HEK293 (cell line): ENCODE results near the gene EPB41L5.
A peak's percentile ranks its signal among the peaks of the same experiment; 100 is the strongest.

Experiments
- CTCF ChIA-PET: fragments of 350-600 bp; formaldehyde crosslinking; extraction: SDS; loops from one replicate; lab custom pipeline; 2021; ENCODE audit warnings: antibody characterized with exemption; lab: Yijun Ruan, JAX
- POLR2A ChIA-PET: fragments of 300-600 bp; formaldehyde crosslinking; extraction: SDS; loops from one replicate; lab custom pipeline; 2020; ENCODE audit warnings: antibody characterized with exemption, inconsistent platforms; lab: Yijun Ruan, JAX
- H3K27ac ChIP-seq: fragments of 200-500 bp; sonication (Bioruptor generic); 2 replicates; pipeline ENCODE4 v1.5.1; 2014; ENCODE audit warnings: low read depth, low read length, control low read depth, inconsistent platforms; ENCODE audit errors: extremely low read depth
- H3K36me3 ChIP-seq, 2 experiments: fragments of 200-500 bp in 1 of 2; sonication (Bioruptor generic) in 1 of 2; 1 replicate in 1 of 2; 2 replicates in 1 of 2; pipeline ENCODE4 v1.5.1; 2014 to 2017; ENCODE audit warnings: inconsistent platforms in 2 of 2, low read length in 2 of 2; ENCODE audit not compliant: control insufficient read depth in 2 of 2, insufficient read depth in 1 of 2
- H3K4me1 ChIP-seq: fragments of 200-500 bp; sonication (Bioruptor generic); 2 replicates; pipeline ENCODE4 v1.5.1; 2014; ENCODE audit warnings: mild to moderate bottlenecking, low read length, inconsistent platforms; ENCODE audit not compliant: control insufficient read depth, insufficient read depth
- H3K4me3 ChIP-seq: 2 replicates; pipeline ENCODE4 v1.5.1; 2011; ENCODE audit warnings: low read depth, mild to moderate bottlenecking, control low read depth, low read length, moderate library complexity
- H3K9me3 ChIP-seq: fragments of 200-500 bp; sonication (Bioruptor generic); 2 replicates; pipeline ENCODE4 v1.5.1; 2014; ENCODE audit warnings: low read depth, low read length, inconsistent platforms; ENCODE audit not compliant: control insufficient read depth, insufficient read depth
- ELK4 ChIP-seq: IDR thresholded peaks from 2 replicates; pipeline ENCODE4 v1.6.1; 2011; ENCODE audit warnings: mild to moderate bottlenecking, low read depth, low read length, borderline replicate concordance
- KLF1 ChIP-seq: fragments of 450-650 bp; formaldehyde crosslinking; IDR thresholded peaks from 2 replicates; pipeline ENCODE4 v1.5.1; 2016; ENCODE audit warnings: missing biosample characterization, missing genetic modification characterization
- KLF10 ChIP-seq: fragments of 450-650 bp; IDR thresholded peaks from 2 replicates; pipeline ENCODE4 v1.5.1; 2018; ENCODE audit warnings: missing biosample characterization, mild to moderate bottlenecking, missing genetic modification characterization
- PBX3 ChIP-seq: sonication (generic); formaldehyde crosslinking; IDR thresholded peaks from 2 replicates; pipeline ENCODE4 v1.8.1; 2022; ENCODE audit warnings: mild to moderate bottlenecking, moderate library complexity, missing genetic modification reagents
- SP2 ChIP-seq: fragments of 450-650 bp; formaldehyde crosslinking; IDR thresholded peaks from 2 replicates; pipeline ENCODE4 v1.5.1; 2016; ENCODE audit warnings: missing biosample characterization, missing genetic modification characterization
- SP7 ChIP-seq: fragments of 450-650 bp; formaldehyde crosslinking; IDR thresholded peaks from 2 replicates; pipeline ENCODE4 v1.5.1; 2016; ENCODE audit warnings: missing biosample characterization, missing genetic modification characterization
- ZBTB10 ChIP-seq: fragments of 450-650 bp; formaldehyde crosslinking; IDR thresholded peaks from 2 replicates; pipeline ENCODE4 v1.5.1; 2016; ENCODE audit warnings: missing biosample characterization, missing genetic modification characterization
- ZEB2 ChIP-seq: fragments of 450-650 bp; formaldehyde crosslinking; IDR thresholded peaks from 2 replicates; pipeline ENCODE4 v1.5.1; 2016; ENCODE audit warnings: missing biosample characterization, missing genetic modification characterization
- ZNF157 ChIP-seq: fragments of 450-650 bp; formaldehyde crosslinking; IDR thresholded peaks from 2 replicates; pipeline ENCODE4 v1.5.1; 2016; ENCODE audit warnings: missing biosample characterization, missing genetic modification characterization
- ZNF341 ChIP-seq: fragments of 450-650 bp; formaldehyde crosslinking; IDR thresholded peaks from 2 replicates; pipeline ENCODE4; 2016; ENCODE audit warnings: low read depth, missing biosample characterization, missing genetic modification characterization
- ZNF426 ChIP-seq: fragments of 450-650 bp; formaldehyde crosslinking; IDR thresholded peaks from 2 replicates; pipeline ENCODE4 v1.5.1; 2017; ENCODE audit warnings: missing biosample characterization, missing genetic modification characterization, mild to moderate bottlenecking, inconsistent platforms, moderate library complexity
- ZNF449 ChIP-seq: fragments of 450-650 bp; formaldehyde crosslinking; IDR thresholded peaks from 2 replicates; pipeline ENCODE4 v1.5.1; 2017; ENCODE audit warnings: missing biosample characterization, mild to moderate bottlenecking, missing genetic modification characterization, moderate library complexity
- ZNF561 ChIP-seq: fragments of 450-650 bp; IDR thresholded peaks from 2 replicates; pipeline ENCODE4 v1.5.1; 2018; ENCODE audit warnings: missing biosample characterization, missing genetic modification characterization, borderline replicate concordance
- ZNF571 ChIP-seq: fragments of 450-650 bp; formaldehyde crosslinking; IDR thresholded peaks from 2 replicates; pipeline ENCODE4 v1.5.0; 2017; ENCODE audit warnings: missing biosample characterization, missing genetic modification characterization
- ZNF677 ChIP-seq: fragments of 450-650 bp; IDR thresholded peaks from 2 replicates; pipeline ENCODE4 v1.5.0; 2018; ENCODE audit warnings: missing biosample characterization, mild to moderate bottlenecking, missing genetic modification characterization, moderate library complexity
- ZNF692 ChIP-seq: fragments of 450-650 bp; formaldehyde crosslinking; IDR thresholded peaks from 2 replicates; pipeline ENCODE4 v1.5.1; 2016; ENCODE audit warnings: missing biosample characterization, missing genetic modification characterization
- ZXDB ChIP-seq: fragments of 450-650 bp; formaldehyde crosslinking; IDR thresholded peaks from 2 replicates; pipeline ENCODE4 v1.5.1; 2016; ENCODE audit warnings: missing biosample characterization, missing genetic modification characterization
- TF ChIP-seq, protein P1 (sequence below): fragments of 450-650 bp; formaldehyde crosslinking; IDR thresholded peaks from 2 replicates; pipeline ENCODE4 v1.5.1; 2016; ENCODE audit warnings: missing biosample characterization, missing genetic modification characterization
- TF ChIP-seq, protein P2 (sequence below): fragments of 450-650 bp; IDR thresholded peaks from 2 replicates; pipeline ENCODE4 v1.5.1; 2018; ENCODE audit warnings: missing biosample characterization, mild to moderate bottlenecking, missing genetic modification characterization

Gene EPB41L5

GRCh38 chr2:120012771-120013596 lies at the start of gene EPB41L5:
Gene EPB41L5, plus strand, starts transcription at chr2:120013077. Its CDS starts 6,008 bp downstream, at chr2:120019085.
- ChIA-PET POLR2A (interaction anchor here (0.5 to 1.9 kb wide), 16 partner anchors 9 to 301 kb away, joined by 3 to 8 read pairs (median 3); partner anchors contain the start of genes PTPN4 and RALB), CTCF (interaction anchor here (0.7 to 1.3 kb wide), 5 partner anchors 158 to 260 kb away, joined by 3 to 5 read pairs (median 5); partner anchors contain the start of gene PTPN4)
- Histone ChIP-seq H3K9me3 (no peaks in the 10 kb centered on the region), H3K36me3 (no peaks in the 10 kb centered on the region), H3K4me1 (no peaks in the 10 kb centered on the region), H3K4me3 (peak within 1 kb of the TSS; percentile 81), H3K27ac (peak within 1 kb of the TSS; percentile 78)
- TF ChIP-seq PBX3 (CRISPR knock-in tag) (no peak), SP7 (tag by site-specific recombination) (no peak), ZXDB (tag by site-specific recombination) (peak; percentile 54; the same call in 1 of the 2 replicates), ZNF341 (tag by site-specific recombination) (peak; percentile 90), ZNF561 (tag by site-specific recombination) (peak; percentile 54; the same call in 1 of the 2 replicates), ZNF692 (peak; percentile 100), ZEB2 (tag by site-specific recombination) (peak; percentile 35; the same call in 1 of the 2 replicates), ELK4 (peak; percentile 74; the same call in 1 of the 2 replicates), ZBTB10 (tag by site-specific recombination) (no peak), SP2 (peak; percentile 79), KLF10 (tag by site-specific recombination) (peak; percentile 42; the same call in 1 of the 2 replicates), ZNF571 (tag by site-specific recombination) (no peak), ZNF426 (no peak), ZNF677 (no peak), ZNF449 (peak; percentile 57; the same call in 1 of the 2 replicates), KLF1 (tag by site-specific recombination) (peak; percentile 59; the same call in 1 of the 2 replicates), ZNF157 (tag by site-specific recombination) (no peak)
- TF ChIP-seq, protein P1, sequence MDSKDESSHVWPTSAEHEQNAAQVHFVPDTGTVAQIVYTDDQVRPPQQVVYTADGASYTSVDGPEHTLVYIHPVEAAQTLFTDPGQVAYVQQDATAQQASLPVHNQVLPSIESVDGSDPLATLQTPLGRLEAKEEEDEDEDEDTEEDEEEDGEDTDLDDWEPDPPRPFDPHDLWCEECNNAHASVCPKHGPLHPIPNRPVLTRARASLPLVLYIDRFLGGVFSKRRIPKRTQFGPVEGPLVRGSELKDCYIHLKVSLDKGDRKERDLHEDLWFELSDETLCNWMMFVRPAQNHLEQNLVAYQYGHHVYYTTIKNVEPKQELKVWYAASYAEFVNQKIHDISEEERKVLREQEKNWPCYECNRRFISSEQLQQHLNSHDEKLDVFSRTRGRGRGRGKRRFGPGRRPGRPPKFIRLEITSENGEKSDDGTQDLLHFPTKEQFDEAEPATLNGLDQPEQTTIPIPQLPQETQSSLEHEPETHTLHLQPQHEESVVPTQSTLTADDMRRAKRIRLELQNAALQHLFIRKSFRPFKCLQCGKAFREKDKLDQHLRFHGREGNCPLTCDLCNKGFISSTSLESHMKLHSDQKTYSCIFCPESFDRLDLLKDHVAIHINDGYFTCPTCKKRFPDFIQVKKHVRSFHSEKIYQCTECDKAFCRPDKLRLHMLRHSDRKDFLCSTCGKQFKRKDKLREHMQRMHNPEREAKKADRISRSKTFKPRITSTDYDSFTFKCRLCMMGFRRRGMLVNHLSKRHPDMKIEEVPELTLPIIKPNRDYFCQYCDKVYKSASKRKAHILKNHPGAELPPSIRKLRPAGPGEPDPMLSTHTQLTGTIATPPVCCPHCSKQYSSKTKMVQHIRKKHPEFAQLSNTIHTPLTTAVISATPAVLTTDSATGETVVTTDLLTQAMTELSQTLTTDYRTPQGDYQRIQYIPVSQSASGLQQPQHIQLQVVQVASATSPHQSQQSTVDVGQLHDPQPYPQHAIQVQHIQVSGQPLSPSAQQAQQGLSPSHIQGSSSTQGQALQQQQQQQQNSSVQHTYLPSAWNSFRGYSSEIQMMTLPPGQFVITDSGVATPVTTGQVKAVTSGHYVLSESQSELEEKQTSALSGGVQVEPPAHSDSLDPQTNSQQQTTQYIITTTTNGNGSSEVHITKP (tag by site-specific recombination) = peak; percentile 79
- TF ChIP-seq, protein P2, sequence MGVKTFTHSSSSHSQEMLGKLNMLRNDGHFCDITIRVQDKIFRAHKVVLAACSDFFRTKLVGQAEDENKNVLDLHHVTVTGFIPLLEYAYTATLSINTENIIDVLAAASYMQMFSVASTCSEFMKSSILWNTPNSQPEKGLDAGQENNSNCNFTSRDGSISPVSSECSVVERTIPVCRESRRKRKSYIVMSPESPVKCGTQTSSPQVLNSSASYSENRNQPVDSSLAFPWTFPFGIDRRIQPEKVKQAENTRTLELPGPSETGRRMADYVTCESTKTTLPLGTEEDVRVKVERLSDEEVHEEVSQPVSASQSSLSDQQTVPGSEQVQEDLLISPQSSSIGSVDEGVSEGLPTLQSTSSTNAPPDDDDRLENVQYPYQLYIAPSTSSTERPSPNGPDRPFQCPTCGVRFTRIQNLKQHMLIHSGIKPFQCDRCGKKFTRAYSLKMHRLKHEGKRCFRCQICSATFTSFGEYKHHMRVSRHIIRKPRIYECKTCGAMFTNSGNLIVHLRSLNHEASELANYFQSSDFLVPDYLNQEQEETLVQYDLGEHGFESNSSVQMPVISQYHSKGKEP (tag by site-specific recombination) = no peak
